Gastrocnemius medialis (tissue), 4 donors: ENCODE data around the gene SRGAP3. TPM values are rescaled to one million over a fixed set of nuclear protein-coding genes. Genes with fewer than 3 reads are reported as not detected.

Experiments
- ATAC-seq, 2 donors: fragments of 150-250 bp; one replicate each; pipeline ENCODE4 v1.9.1; 2016
- DNase-seq, 2 donors: peaks; one replicate each; pipeline ENCODE4 v3.0.0-alpha.2; 2019
- H3K27ac ChIP-seq, 4 donors: fragments of 200-600 bp; sonication (generic); 1 replicate in 1 of 4; 2 replicates in 3 of 4; pipeline ENCODE4 v1.5.1; 2016 to 2018; ENCODE audit warnings: mild to moderate bottlenecking in 2 of 4, moderate library complexity in 1 of 4
- H3K27me3 ChIP-seq, 3 donors: fragments of 200-600 bp; sonication (generic) in 2 of 3; 1 replicate in 1 of 3; 2 replicates in 2 of 3; pipeline versions ENCODE4 v1.5.1 to v1.6.0; 2016 to 2019; ENCODE audit warnings: mild to moderate bottlenecking in 1 of 3, moderate library complexity in 1 of 3
- H3K36me3 ChIP-seq, 2 donors: fragments of 200-600 bp; sonication (generic) in 1 of 2; one replicate each; pipeline ENCODE4 v1.5.1; 2017 to 2018
- H3K4me1 ChIP-seq, 2 donors: fragments of 200-600 bp; sonication (generic) in 1 of 2; one replicate each; pipeline ENCODE4 v1.5.1; 2016 to 2017; ENCODE audit warnings: mild to moderate bottlenecking in 2 of 2
- H3K4me3 ChIP-seq, 4 donors: fragments of 200-600 bp; sonication (generic) in 3 of 4; 1 replicate in 1 of 4; 2 replicates in 3 of 4; pipeline ENCODE4 v1.5.1; 2016 to 2019; ENCODE audit warnings: mild to moderate bottlenecking in 2 of 4
- H3K9me3 ChIP-seq, 3 donors: fragments of 200-600 bp; sonication (generic) in 2 of 3; 1 replicate in 1 of 3; 2 replicates in 2 of 3; pipeline ENCODE4 v1.5.1; 2016 to 2019
- CTCF ChIP-seq, 5 experiments: fragments of 450-650 bp in 3 of 5; fragments of 200-600 bp in 2 of 5; sonication (generic) in 2 of 5; IDR thresholded peaks in 4 of 5; conservative IDR thresholded peaks in 1 of 5; 1 replicate in 4 of 5; 2 replicates in 1 of 5; pipeline ENCODE4 v1.5.1; 2016 to 2019; ENCODE audit warnings: antibody characterized with exemption in 5 of 5, mild to moderate bottlenecking in 3 of 5, moderate library complexity in 3 of 5
- POLR2A ChIP-seq, 2 donors: fragments of 450-650 bp; IDR thresholded peaks; one replicate each; pipeline ENCODE4 v1.6.1; 2017; ENCODE audit warnings: antibody characterized with exemption in 2 of 2, mild to moderate bottlenecking in 2 of 2, moderate library complexity in 2 of 2
- in situ Hi-C, 4 donors: fragments of 200-750 bp; cut with MboI; loops; one replicate each; pipeline versions ENCODE4 v1.15.0 to v1.8.0; 2017; ENCODE audit warnings: low sequenced_read_pairs in 4 of 4
- intact Hi-C: fragments of 100-400 bp; cut with DNase I; formaldehyde crosslinking; loops from one replicate; pipeline ENCODE4 v1.15.1; 2023; ENCODE audit warnings: low total_unique reads
- total RNA-seq, 4 donors: library from RNA; depleted of rRNA; stranded (reverse); fragments of >200 nt; gene quantifications; one replicate each; pipeline versions ENCODE4 v1.1.0 to v1.2.3, GENCODE V29; 2016

Gene SRGAP3
- total RNA-seq, 4 donors from 2014 or later, result 1.3 to 2.3 (median 1.8) TPM

GRCh38 chr3:9247361-9247940, 2.0 kb downstream of the SRGAP3 start:
- ATAC-seq (no peak), DNase-seq (peak in 1 of 2 donors; percentile 41)
- Histone ChIP-seq H3K9me3 (no peaks in the 10 kb centered on the region), H3K27me3 (no peaks in the 10 kb centered on the region), H3K4me1 (peaks cover 40 to 41% of the 10 kb centered on the region in 2 donors), H3K27ac (peak overlapping the region in 3 of 4 donors; percentile 74 to 85 (median 77)), H3K4me3 (peak overlapping the region in 3 of 4 donors; percentile 42 to 56 (median 52)), H3K36me3 (no peaks in the 10 kb centered on the region)
- TF ChIP-seq CTCF (IDR thresholded peaks at IDR 0.05 in 4 of 5, conservative IDR thresholded peaks at IDR 0.05 in 1 of 5) (no peak), POLR2A (IDR thresholded peaks at IDR 0.05) (no peak)
- intact Hi-C loops, result loop anchor here (5.0 kb wide), 1 partner anchor 150 kb away; the partner anchor contains the start of gene SETD5
- in situ Hi-C loops, result no loop called here

GRCh38 chr3:9246189-9246588, 3.3 kb downstream of the SRGAP3 start:
- no peaks in the 10 kb centered on the region for H3K36me3 ChIP-seq
- TF ChIP-seq CTCF (IDR thresholded peaks at IDR 0.05 in 4 of 5, conservative IDR thresholded peaks at IDR 0.05 in 1 of 5) (no peak), POLR2A (IDR thresholded peaks at IDR 0.05) (no peak)
- H3K27me3 ChIP-seq, result no peaks in the 10 kb centered on the region
- H3K4me3 ChIP-seq, result no peak overlapping the region
- in situ Hi-C loops (no loop called here), intact Hi-C loops (loop anchor here (5.0 kb wide), 1 partner anchor 151 kb away; the partner anchor contains the start of gene SETD5)
- peaks cover 35 to 36% of the 10 kb centered on the region in 2 donors for H3K4me1 ChIP-seq
- ATAC-seq (no peak), DNase-seq (no peak)
- H3K9me3 ChIP-seq, result no peaks in the 10 kb centered on the region
- H3K27ac ChIP-seq, result no peak overlapping the region

GRCh38 chr3:9244495-9245183, 4.8 kb downstream of the SRGAP3 start:
- Histone ChIP-seq H3K36me3 (no peaks in the 10 kb centered on the region), H3K27me3 (no peaks in the 10 kb centered on the region), H3K4me1 (peaks cover 22 to 24% of the 10 kb centered on the region in 2 donors), H3K4me3 (no peak overlapping the region), H3K9me3 (no peaks in the 10 kb centered on the region), H3K27ac (no peak overlapping the region)
- intact Hi-C loops (loop anchor here (5.0 kb wide), 1 partner anchor 153 kb away; the partner anchor contains the start of gene SETD5), in situ Hi-C loops (no loop called here)
- ATAC-seq, result no peak
- TF ChIP-seq POLR2A (IDR thresholded peaks at IDR 0.05), result no peak
- TF ChIP-seq CTCF (IDR thresholded peaks at IDR 0.05 in 4 of 5, conservative IDR thresholded peaks at IDR 0.05 in 1 of 5), result no peak
- DNase-seq, result no peak

GRCh38 chr3:9241956-9242355, 7.5 kb downstream of the SRGAP3 start:
- no peak overlapping the region for H3K27ac ChIP-seq
- H3K4me3 ChIP-seq, result no peak overlapping the region
- in situ Hi-C loops, result no loop called here
- no peaks in the 10 kb centered on the region for H3K4me1 ChIP-seq
- no peak for TF ChIP-seq CTCF (IDR thresholded peaks at IDR 0.05 in 4 of 5, conservative IDR thresholded peaks at IDR 0.05 in 1 of 5)
- no peak for TF ChIP-seq POLR2A (IDR thresholded peaks at IDR 0.05)
- H3K36me3 ChIP-seq, result no peaks in the 10 kb centered on the region
- DNase-seq (no peak), ATAC-seq (no peak)
- no peaks in the 10 kb centered on the region for H3K27me3 ChIP-seq
- H3K9me3 ChIP-seq, result no peaks in the 10 kb centered on the region
- intact Hi-C loops, result no loop called here
